ENCODE results near the gene ASTN1. TPM values are rescaled to one million over a fixed set of nuclear protein-coding genes. Genes with fewer than 3 reads are reported as not detected.

The ASTN1 gene
- total RNA-seq = 0.35 TPM
- long read RNA-seq = 0 reads

DNA sequence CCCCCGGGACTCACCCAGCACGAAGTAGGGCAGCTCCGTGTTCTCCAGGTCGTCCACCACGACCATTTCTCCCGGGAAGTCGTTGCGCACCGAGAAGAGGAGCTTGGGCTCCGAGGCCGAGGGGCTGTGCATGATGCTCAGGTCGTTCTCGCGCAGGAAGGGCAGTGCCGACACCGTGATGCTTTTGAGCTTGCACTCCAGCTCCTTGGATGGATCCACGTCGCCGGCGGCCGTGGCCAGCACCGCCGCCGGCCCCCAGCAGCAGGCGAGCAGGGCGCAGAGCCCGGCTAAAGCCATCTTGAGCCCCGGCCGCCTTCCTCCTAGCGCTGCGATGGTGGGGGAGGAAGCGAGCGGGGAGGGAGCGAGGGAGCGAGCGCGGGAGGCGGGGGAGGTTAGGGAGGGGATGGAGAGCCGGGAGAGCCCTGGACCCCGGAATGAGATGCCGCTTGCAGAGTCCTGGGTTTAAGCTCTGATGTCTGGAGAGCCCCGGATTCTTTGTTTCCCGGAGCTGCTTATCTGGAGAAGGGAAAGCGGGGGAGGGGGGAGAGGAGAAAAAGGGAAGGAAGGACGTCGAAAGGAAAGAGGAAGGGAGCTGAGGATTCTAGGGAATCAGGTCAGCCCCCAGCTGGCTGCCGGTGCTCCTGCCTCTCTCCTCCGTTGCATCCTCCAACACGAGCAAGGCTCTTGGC, at the start of gene ASTN1:
Gene ASTN1, minus strand, starts transcription at position 333 of the 689 bp plus-strand sequence. Its CDS starts 36 bp downstream, at position 297.
- no peak for DNase-seq (ENCODE audit: missing footprints)
- ATAC-seq = no peak
- intact Hi-C loops (cut with DNase I) = no loop called here

DNA sequence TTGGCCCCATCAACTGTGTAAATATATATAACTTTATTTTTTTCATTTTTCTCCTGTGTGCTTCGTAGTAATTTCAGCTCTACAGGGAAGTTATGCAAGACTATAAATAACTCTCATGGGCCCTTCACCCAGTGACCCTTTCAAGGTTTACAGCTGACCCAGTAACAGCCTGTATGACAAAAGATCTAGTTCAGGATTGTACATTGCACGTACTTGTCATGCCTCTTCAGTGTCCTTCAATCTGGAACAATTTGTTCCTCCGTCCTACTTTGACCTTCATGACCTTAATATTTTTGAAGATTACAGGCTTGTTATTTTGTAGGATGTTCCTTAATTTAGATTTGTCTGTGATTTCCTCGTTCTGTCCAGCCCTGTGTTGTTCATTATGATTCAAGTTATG, 46.7 kb upstream of the ASTN1 start:
- DNase-seq (ENCODE audit: missing footprints) = no peak
- intact Hi-C loops (cut with DNase I) = no loop called here
- peak; percentile 57 for ATAC-seq

DNA sequence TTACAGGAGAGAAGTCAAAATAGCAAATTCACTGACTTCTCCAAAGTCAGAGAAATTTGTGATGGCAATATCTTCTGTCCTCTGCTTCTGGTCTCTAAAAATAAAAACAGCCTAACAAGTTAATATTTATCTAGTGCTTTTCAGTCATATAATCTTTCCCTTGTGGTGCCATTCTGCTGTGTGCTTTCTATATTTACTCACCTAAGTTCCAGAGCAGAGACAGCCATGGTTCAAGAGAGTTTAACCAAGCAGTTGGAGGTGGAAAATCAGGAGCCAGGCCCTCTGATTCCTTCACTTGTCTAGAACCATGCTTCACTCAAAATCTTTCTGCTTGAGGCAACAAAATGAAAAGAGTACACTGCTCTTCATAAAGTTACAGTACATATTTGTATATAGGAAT, 45.6 kb upstream of the ASTN1 start:
- intact Hi-C loops (cut with DNase I) = no loop called here
- ATAC-seq = no peak
- no peak for DNase-seq (ENCODE audit: missing footprints)

DNA sequence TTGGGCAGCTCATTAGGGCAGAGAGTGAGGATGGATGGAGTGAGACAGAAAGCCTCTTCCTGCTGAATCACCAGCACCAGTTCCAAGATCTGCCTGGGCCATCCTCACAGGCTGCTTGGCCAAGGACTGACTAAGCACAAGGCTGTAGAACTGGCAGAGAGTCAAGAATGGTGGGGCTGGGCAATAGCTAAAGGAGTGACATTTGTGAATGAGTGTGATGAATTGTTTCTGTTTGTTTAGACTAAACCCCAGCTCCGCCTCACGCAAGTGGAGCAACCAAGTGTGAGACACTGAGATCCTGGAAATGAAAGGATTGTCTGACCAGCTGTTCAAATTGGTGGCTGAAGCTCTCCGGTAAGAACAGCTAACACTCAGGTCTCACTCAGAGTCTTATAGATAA, 44.8 kb upstream of the ASTN1 start:
- DNase-seq (ENCODE audit: missing footprints) (peak; percentile 62), ATAC-seq (peak; percentile 86)
- intact Hi-C loops (cut with DNase I) = no loop called here

DNA sequence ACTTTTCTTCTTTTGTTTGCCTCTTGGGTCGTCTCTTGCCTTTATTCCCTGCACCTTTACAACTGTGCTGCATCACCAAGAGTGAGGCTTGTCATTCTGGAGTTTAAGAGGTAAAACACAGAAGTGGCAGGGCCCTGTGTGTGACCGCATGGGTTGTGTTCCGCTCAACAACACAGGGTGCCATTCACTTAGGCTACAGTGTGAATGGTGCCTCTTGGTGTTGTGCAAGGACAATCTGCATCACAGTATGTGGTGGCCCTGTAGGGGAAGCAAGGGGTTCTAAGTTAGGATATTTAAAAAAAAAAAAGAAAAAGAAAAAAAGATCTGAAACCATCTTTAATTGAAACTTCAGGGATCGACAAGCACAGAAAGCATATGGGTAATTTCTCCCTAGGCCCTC, 44.4 kb upstream of the ASTN1 start:
- DNase-seq (ENCODE audit: missing footprints) = no peak
- intact Hi-C loops (cut with DNase I) = no loop called here
- no peak for ATAC-seq

DNA sequence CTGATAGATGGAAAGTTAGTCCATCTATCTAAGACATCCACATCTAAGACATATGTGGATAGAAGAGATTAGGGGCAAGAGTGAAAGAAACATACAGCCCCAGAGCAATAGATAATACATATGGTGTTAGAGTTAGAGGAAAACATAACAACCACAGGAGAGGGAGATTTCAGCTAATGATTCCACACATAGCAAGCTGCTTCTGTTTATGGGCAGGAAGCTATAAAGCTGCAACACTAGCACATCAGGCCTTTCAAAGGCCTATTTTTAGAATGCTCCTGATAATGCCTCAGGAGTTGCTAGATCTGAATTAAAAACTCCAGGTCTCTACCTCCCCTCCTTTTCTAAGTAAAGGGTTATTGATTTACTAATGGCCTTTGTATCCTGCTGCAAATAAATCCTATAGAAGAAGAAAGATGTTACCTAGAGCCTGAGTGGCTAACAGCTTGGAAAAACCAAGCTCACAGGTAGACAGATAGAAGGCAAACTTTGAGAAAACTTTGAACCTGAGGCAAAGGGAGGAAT, 42.4 kb upstream of the ASTN1 start:
- DNase-seq (ENCODE audit: missing footprints) (no peak), ATAC-seq (no peak)
- intact Hi-C loops (cut with DNase I) = no loop called here

DNA sequence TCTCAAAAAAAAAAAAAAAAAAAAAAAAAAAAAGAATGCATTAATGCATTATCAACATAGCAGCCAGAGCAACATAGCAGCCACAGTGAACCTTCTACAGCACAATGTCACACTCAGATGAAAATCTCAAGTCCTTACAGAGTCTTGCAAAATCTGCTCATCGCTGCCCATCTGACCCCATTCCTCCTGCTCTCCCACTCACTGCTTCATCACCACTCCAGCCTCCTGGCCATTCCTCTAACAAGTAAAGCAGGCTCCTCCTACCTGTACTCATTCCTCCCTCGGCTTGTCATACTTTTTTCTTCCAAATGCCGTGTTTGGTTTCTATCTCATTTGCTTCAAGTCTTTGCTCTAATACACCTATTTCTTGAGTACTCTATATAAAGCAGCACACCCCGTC, 35.8 kb upstream of the ASTN1 start:
- intact Hi-C loops (cut with DNase I) = no loop called here
- DNase-seq (ENCODE audit: missing footprints) (no peak), ATAC-seq (no peak)

DNA sequence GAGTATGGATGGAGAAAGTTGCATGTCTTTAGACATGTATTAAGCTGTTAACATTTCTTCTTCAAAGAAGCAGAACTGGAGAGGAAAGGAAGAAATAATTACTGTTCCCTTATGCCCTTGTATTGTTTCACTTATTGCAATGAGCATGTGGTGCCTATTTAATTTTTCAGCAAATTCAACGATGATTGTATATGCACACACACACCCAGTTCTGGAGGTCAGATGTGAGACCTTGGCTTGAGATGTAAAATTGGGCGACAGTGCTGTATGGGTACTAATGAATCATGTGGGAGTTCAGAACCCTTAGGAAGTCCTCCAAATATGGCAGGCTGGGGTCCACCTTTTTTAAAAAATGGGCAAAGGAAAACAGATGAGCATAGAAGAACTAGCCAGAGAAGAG, 33.7 kb upstream of the ASTN1 start:
- ATAC-seq (no peak), DNase-seq (ENCODE audit: missing footprints) (no peak)
- intact Hi-C loops (cut with DNase I) = no loop called here

DNA sequence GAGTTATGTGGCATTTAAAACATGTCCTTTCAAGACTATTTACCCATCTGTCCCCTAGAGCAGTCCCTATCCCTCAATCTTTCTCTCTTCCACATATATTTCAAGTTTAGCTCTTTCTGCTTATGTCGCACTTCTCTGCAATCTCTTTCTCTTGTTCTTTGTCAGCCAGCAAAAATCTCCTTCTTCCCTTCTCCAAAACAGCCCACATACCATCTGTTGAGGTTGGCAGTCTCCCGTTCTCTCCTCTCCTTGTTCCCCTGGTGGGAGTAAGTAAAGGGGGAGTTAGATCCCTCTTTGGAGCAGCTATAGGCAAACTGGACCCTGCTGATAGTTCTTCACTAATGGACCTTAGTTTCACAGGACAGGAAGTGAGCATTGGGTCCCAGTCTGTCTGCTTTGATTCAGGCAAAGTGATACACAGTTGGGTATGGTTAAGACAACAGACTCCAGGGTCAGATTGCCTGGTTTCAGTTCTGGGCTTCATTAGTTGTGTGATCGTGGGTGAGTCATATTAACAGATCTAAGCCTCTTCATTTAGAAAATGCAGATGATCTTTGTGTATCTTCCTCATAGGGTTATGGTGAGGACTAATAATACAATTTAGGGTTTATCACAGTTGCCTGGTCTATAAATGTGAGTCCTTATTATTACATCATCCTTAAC, 25.9 kb upstream of the ASTN1 start:
- ATAC-seq (no peak), DNase-seq (ENCODE audit: missing footprints) (no peak)
- intact Hi-C loops (cut with DNase I) = no loop called here

DNA sequence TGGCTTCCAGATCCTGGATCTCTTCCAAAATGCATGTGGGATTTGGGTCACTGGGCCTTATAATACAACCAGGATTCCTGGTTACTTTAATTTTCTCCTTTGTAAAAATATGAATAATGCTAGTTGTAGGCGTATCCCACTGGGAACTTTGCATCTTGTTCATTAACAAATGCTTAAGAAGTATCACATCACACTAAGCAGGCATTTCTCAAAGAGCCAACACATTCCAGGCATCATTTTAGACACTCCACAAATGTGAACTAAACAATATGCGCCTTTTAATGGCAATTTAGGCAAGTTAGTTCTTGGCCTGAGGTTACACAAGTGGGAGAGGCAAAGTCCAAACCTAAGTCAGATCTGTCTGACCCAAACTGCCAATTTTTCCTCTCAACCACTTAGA, 22.1 kb upstream of the ASTN1 start:
- ATAC-seq = no peak
- intact Hi-C loops (cut with DNase I) = no loop called here
- no peak for DNase-seq (ENCODE audit: missing footprints)

DNA sequence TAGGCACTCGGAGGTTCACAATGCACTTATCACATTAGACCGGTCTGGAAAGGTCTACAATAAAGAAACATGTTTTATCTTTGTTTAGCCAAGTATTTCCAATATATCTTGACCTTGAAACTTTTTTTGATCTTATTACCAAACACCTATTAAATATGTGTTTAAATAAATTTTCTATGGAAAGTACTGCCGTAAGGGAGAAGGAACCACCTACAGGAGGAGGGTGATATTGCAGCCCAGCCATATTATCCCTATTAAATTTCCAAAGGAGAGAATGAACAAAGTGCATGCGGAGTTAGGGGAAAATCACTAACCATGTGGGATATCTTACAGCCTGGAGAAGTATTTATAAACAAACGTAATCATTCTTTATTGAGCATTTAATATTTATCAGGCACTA, 20.7 kb upstream of the ASTN1 start:
- intact Hi-C loops (cut with DNase I) = no loop called here
- ATAC-seq (no peak), DNase-seq (ENCODE audit: missing footprints) (no peak)

DNA sequence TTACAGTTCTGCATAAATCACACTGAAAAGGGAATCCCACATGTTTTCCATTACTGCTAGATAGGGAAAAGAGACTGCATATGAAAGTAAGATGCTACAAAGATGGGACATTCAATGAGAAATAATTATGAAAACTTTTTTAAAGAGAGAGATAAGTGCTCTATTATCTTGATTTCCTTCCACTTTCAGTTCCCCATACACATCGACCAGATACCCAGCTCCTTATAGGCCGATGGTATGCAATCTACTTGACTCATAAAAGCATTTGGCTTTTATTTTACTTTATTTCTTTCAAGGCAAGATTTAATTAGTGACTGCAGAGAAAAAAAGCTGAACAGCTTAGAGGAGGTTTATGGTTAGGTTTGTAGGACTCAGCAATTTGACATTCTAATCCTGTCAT, 19.3 kb upstream of the ASTN1 start:
- ATAC-seq = no peak
- intact Hi-C loops (cut with DNase I) = no loop called here
- DNase-seq (ENCODE audit: missing footprints) = no peak

DNA sequence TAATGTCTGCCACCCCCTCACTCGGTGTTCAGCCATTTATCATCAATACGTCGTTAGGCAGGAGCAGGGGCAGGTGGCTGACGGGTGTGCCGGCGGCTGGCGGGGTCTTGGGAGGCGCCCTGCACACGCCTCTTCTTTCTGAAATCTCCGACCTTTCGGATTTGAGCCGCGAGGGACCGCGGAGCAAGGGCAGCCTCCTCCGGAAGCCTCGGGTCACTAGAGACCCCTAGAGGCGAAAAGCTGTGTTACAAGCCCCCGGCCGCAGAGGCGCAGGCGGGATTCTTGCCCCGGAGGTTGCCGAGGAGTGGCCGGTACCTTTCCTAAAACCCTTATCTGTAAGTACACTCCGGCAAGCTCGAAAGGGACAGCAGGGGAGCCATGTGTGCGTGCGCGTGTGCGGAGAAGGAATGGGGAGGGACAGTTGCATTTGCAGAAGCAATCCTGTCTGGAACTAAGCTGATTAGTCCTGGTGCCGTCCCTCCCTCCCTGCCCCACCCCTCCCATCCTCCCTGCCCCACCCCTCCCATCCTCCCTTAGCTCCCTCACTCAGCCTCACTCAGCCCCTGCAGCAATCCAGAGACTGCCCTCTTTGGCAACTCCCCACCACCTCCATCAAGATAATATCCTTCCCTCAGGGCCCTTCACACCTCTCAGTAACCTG, 17.2 kb upstream of the ASTN1 start:
- DNase-seq (ENCODE audit: missing footprints) (peak; percentile 66), ATAC-seq (peak; percentile 80)
- intact Hi-C loops (cut with DNase I) = loop anchor here (1.0 kb wide), 1 partner anchor 284 kb away; no protein-coding TSS in a partner anchor

DNA sequence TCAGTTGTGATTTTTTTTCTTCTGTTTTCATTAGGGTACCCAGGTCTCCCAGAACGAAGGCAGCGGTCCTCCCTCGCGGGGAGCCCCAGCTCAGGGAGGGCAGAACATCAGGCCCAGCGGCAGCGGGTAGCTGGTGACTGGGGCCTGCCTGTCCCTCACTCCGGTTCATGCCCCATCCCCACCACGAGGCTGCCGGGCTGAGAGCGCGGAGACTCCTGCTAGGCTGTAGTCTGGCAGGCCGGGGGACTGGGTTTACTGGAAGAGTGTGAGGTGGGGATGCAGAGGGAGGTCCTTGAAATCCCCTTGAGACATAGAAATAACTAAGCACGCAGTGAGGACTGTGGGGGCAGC, 16.7 kb upstream of the ASTN1 start:
- intact Hi-C loops (cut with DNase I) = loop anchor here (1.0 kb wide), 1 partner anchor 284 kb away; no protein-coding TSS in a partner anchor
- no peak for ATAC-seq
- DNase-seq (ENCODE audit: missing footprints) = no peak

DNA sequence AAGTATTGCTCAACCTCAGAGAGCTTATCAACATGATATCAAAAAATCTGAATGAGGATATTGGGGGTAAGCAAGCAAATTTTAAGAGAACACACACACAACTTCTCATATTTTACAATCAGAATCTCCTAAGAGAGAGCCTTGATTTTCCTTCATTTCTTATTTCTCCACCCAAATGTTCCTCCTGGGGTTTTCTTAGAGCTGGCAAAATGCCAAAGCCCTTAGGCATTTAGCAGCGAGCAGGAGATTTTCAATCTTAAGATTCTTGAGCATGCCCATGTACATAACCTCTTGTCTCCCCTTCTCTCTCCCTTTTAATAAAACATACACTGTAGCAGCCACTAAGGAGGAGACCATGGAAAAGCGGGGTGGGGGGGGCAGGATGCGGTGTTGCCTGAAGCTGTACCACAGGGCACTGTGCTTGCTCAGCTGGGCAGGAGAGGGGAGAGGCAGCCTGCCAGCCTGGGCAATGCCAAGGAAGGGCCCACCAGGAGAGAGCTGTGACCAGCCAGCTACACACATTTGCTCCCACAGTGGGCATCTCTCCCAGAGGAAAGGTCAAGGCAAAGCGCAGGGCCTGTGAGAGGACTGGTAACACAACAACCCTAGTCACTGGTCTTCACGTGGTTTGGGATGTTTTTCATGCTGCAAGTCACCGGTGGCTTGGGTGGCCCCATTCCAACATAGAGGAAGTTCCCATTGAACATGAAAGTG, 10.6 kb upstream of the ASTN1 start:
- no peak for ATAC-seq
- DNase-seq (ENCODE audit: missing footprints) = no peak
- intact Hi-C loops (cut with DNase I) = no loop called here

DNA sequence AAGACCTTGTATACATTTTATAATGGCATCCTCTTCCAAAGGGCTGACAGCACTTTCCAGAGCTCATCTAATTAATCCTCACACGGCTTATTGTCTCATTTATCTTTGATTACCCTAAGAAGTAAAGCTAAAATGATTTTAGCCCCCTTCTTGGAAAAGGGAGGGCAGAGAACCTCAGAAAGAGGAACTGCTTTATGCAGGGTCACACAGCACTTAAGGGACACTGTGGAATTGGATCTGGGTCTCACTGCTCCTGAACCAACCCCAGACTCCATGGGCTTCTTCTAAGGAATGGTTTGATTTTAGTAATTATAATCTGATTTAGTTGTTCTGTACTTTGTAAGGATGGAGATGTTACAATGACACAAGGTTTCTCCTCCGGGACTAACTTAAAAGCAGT, 9.5 kb upstream of the ASTN1 start:
- intact Hi-C loops (cut with DNase I) = no loop called here
- ATAC-seq (no peak), DNase-seq (ENCODE audit: missing footprints) (no peak)

DNA sequence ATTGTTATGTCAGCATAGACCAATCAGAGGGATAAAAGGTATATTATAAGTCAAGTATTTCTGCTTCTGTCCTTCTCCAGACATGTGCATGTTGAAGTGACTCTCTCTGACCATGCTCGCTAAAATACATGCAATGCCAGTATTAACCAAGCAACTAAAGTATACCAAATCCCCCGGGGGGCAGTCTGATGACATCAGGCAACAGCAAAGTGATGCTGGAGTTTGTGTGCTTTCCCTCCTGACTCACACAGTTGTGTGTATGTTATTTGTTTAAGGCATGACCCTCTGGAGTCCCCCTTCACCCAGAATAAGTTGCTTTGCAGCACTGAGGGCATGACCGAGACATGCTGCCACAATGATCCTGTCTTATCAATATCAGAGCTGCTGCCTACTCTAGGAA, 8.4 kb upstream of the ASTN1 start:
- no peak for ATAC-seq
- DNase-seq (ENCODE audit: missing footprints) = no peak
- intact Hi-C loops (cut with DNase I) = no loop called here

DNA sequence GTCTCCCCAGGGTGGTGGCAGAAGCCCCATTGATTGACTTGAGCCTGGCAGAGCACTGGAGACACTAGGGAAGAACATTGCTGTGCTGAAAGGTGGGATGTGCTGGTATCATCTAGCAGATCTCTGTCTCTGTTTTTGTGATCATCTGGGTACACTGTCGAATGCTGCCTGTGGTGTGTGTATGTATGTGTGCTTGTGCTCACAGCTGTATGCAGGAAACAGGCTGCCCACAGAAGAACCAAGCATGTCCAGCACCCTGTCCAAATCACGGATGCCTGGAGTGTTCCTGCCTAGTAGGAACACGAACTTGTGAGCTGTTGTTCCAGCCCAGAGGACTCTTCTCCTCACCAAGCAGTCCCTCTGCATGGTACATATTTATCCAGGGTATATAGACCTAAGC, 7.8 kb upstream of the ASTN1 start:
- intact Hi-C loops (cut with DNase I) = no loop called here
- DNase-seq (ENCODE audit: missing footprints) (no peak), ATAC-seq (no peak)

DNA sequence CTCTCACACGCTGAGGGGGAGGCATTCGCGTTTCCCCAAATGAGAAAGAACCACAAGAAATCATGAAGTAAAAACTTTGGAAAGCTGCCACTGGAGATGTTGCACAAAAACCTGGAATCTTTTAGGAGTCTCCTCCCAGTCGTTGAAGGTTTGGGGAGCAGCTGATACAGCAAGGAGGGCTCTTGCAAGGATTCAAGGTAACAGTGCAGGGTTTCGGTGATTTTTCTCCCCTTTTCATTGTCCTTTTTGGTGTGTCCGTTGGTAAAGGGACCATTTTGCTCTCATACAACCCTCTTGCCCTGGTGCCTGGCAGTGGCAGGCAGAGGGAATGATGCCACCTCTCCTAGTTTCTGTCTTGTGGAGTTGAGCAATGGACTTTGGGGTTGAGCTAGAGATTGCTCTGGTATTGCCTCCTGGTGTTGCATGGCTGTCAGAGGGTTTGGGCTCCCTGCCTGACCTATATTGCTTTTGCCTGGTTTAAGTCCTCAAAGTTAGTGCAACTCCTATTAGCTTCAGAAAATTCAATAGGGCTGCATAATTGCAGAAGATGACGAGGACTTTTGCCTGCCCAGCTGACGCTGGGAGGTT, 7.1 kb upstream of the ASTN1 start:
- no peak for DNase-seq (ENCODE audit: missing footprints)
- no peak for ATAC-seq
- intact Hi-C loops (cut with DNase I) = no loop called here

Measured in Right ventricle myocardium inferior (tissue), 1 donor.